Subcutaneous abdominal adipose tissue (tissue), 5 donors: Measurements from ENCODE around the gene ANKRD27.

Source experiments
- H3K27ac ChIP-seq: one replicate; pipeline ENCODE4 v1.7.0; 2013; ENCODE audit warnings: low read depth, mild to moderate bottlenecking, inconsistent platforms, low read length, moderate library complexity
- H3K27me3 ChIP-seq, 5 donors: one replicate each; pipeline ENCODE4 v1.7.0; 2013; ENCODE audit warnings: low read length in 5 of 5, inconsistent platforms in 1 of 5; ENCODE audit not compliant: control insufficient read depth in 5 of 5, insufficient read depth in 4 of 5
- H3K36me3 ChIP-seq, 5 donors: one replicate each; pipeline ENCODE4 v1.7.0; 2013; ENCODE audit warnings: low read length in 5 of 5; ENCODE audit not compliant: control insufficient read depth in 5 of 5, insufficient read depth in 5 of 5
- H3K4me1 ChIP-seq, 5 donors: one replicate each; pipeline ENCODE4 v1.7.0; 2013; ENCODE audit warnings: low read length in 5 of 5, mild to moderate bottlenecking in 3 of 5, moderate library complexity in 1 of 5; ENCODE audit not compliant: control insufficient read depth in 5 of 5, insufficient read depth in 5 of 5
- H3K4me3 ChIP-seq, 5 donors: one replicate each; pipeline ENCODE4 v1.7.0; 2013; ENCODE audit warnings: low read length in 5 of 5, low read depth in 1 of 5
- H3K9ac ChIP-seq, 5 donors: one replicate each; pipeline ENCODE4 v1.7.0; 2013; ENCODE audit warnings: low read length in 5 of 5, mild to moderate bottlenecking in 4 of 5, moderate library complexity in 3 of 5
- H3K9me3 ChIP-seq, 5 donors: one replicate each; pipeline ENCODE4 v1.7.0; 2013; ENCODE audit warnings: low read length in 5 of 5; ENCODE audit not compliant: control insufficient read depth in 5 of 5
- donor health status: healthy.
- donor health status: healthy.
- donor health status: healthy.
- donor health status: healthy.
- donor health status: healthy.

Gene ANKRD27

GRCh38 chr19:32622002-32622401, 53.0 kb downstream of the ANKRD27 start:
- no peak overlapping the region for H3K4me3 ChIP-seq
- H3K27ac ChIP-seq = no peak overlapping the region
- H3K4me1 ChIP-seq = no peaks in the 10 kb centered on the region
- no peak overlapping the region for H3K9ac ChIP-seq
- H3K9me3 ChIP-seq = no peaks in the 10 kb centered on the region
- peaks cover 3 to 92% (median 69%) of the 10 kb centered on the region in 5 donors for H3K36me3 ChIP-seq
- H3K27me3 ChIP-seq = no peaks in the 10 kb centered on the region

GRCh38 chr19:32619051-32619685, 55.8 kb downstream of the ANKRD27 start:
- Histone ChIP-seq H3K27me3 (no peaks in the 10 kb centered on the region), H3K27ac (no peak overlapping the region), H3K4me3 (no peak overlapping the region), H3K9me3 (no peaks in the 10 kb centered on the region), H3K4me1 (no peaks in the 10 kb centered on the region), H3K36me3 (peaks cover 3 to 95% (median 75%) of the 10 kb centered on the region in 5 donors), H3K9ac (no peak overlapping the region)

- no peaks in the 10 kb centered on the region for H3K27me3 ChIP-seq
- H3K4me3 ChIP-seq = no peak overlapping the region
- H3K9ac ChIP-seq = no peak overlapping the region
- no peak overlapping the region for H3K27ac ChIP-seq
- H3K36me3 ChIP-seq = peaks cover 14 to 82% (median 70%) of the 10 kb centered on the region in 5 donors
- H3K4me1 ChIP-seq = no peaks in the 10 kb centered on the region
- no peaks in the 10 kb centered on the region for H3K9me3 ChIP-seq
Measured at GRCh38 chr19:32615569-32615968, 59.4 kb downstream of the ANKRD27 start.

DNA sequence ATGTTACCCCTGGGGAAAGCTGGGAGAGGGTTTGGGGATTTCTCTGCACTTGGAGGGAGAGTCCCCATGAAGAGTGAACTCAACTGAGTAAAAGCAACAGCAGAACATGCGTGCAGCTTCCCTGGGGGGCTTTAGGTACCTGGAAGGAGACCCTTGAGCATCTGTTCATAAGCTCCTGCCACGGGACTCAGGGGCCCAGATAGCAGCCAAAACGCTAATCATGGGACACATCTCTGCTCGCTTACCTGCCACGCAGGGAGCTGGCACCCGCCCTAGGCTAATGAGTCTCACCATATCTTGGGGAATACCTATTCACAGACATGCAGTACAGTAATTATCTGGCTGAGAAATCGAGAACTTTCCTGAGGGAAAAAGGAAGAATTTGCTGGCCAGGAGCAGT, 60.1 kb downstream of the ANKRD27 start:
- no peak overlapping the region for H3K9ac ChIP-seq
- H3K4me1 ChIP-seq = no peaks in the 10 kb centered on the region
- no peaks in the 10 kb centered on the region for H3K9me3 ChIP-seq
- peaks cover 14 to 77% (median 68%) of the 10 kb centered on the region in 5 donors for H3K36me3 ChIP-seq
- H3K27ac ChIP-seq = no peak overlapping the region
- no peaks in the 10 kb centered on the region for H3K27me3 ChIP-seq
- no peak overlapping the region for H3K4me3 ChIP-seq

DNA sequence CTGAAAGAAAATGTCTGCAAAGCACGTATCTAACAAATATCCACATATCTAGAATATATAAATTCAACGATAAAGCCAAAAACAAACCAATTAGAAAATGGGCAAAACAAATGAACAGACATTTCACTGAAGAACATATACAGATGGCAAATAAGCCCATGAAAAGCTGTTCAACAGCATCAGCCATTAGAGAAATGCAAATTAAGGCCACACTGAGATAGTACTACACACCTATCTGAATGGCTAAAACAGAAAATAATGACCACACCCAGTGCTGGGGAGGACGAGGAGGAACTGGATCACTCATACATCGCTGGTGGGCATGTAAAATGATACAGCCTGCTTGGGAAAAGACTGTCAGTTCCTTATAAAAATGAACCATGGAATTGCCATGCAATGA, 62.0 kb downstream of the ANKRD27 start:
- H3K4me3 ChIP-seq = no peak overlapping the region
- H3K27me3 ChIP-seq = no peaks in the 10 kb centered on the region
- no peak overlapping the region for H3K9ac ChIP-seq
- H3K4me1 ChIP-seq = no peaks in the 10 kb centered on the region
- no peaks in the 10 kb centered on the region for H3K9me3 ChIP-seq
- H3K36me3 ChIP-seq = peaks cover 14 to 64% (median 55%) of the 10 kb centered on the region in 5 donors
- no peak overlapping the region for H3K27ac ChIP-seq

DNA sequence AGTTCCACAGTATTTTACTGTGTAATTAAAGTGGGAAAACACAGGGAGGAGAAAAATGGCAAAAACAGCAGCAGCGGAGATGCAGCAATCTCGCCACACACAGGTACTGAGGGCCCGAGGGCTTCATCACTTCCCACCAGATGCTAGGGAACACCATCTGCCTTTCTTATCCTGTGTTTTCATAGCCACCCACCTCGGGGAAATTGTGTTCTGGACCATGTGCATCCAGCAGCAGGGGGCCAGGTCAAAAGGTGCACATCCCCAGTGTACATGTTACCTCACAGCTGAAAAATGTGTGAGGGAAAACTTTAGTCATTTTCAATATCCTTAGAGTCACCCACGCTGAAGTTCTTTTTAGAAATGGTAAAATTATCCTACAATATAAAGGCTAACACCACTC, 63.8 kb downstream of the ANKRD27 start:
- Histone ChIP-seq H3K4me1 (no peaks in the 10 kb centered on the region), H3K4me3 (no peak overlapping the region), H3K27ac (no peak overlapping the region), H3K27me3 (no peaks in the 10 kb centered on the region), H3K9me3 (no peaks in the 10 kb centered on the region), H3K36me3 (peaks cover 14 to 65% (median 62%) of the 10 kb centered on the region in 5 donors), H3K9ac (no peak overlapping the region)

GRCh38 chr19:32607479-32607878, 67.5 kb downstream of the ANKRD27 start:
- Histone ChIP-seq H3K4me3 (no peak overlapping the region), H3K9ac (no peak overlapping the region), H3K27me3 (no peaks in the 10 kb centered on the region), H3K27ac (no peak overlapping the region), H3K9me3 (no peaks in the 10 kb centered on the region), H3K4me1 (no peaks in the 10 kb centered on the region), H3K36me3 (peaks cover 7 to 63% (median 59%) of the 10 kb centered on the region in 5 donors)

DNA sequence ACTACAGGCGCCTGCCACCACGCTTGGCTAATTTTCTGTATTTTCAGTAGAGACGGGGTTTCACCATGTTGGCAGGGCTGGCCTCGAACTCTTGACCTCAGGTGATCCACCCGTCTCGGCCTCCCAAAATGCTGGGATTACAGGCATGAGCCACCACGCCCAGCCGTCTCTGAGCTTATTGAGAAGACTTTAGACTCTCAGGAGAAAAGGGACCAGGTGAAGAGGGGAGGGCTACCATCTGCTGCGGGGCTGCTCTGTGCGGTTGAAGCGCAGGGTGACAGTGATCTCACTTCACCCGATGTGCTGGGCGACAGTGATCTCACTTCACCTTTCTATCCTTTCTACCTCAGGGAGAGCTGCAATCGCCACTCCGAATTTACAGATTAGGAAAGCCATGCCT, 68.7 kb downstream of the ANKRD27 start:
- H3K4me3 ChIP-seq = no peak overlapping the region
- no peaks in the 10 kb centered on the region for H3K27me3 ChIP-seq
- H3K36me3 ChIP-seq = peaks cover 6 to 69% (median 62%) of the 10 kb centered on the region in 5 donors
- H3K4me1 ChIP-seq = no peaks in the 10 kb centered on the region
- no peak overlapping the region for H3K9ac ChIP-seq
- H3K9me3 ChIP-seq = no peaks in the 10 kb centered on the region
- H3K27ac ChIP-seq = no peak overlapping the region

- no peaks in the 10 kb centered on the region for H3K27me3 ChIP-seq
Measured at GRCh38 chr19:32605544-32605943, 69.4 kb downstream of the ANKRD27 start.

GRCh38 chr19:32603961-32604360, 71.0 kb downstream of the ANKRD27 start:
- Histone ChIP-seq H3K4me3 (no peak overlapping the region), H3K27me3 (no peaks in the 10 kb centered on the region), H3K9me3 (no peaks in the 10 kb centered on the region), H3K36me3 (peaks cover 12 to 71% (median 66%) of the 10 kb centered on the region in 5 donors), H3K9ac (no peak overlapping the region), H3K27ac (no peak overlapping the region), H3K4me1 (no peaks in the 10 kb centered on the region)

More at GRCh38 chr19:32605544-32605943, 69.4 kb downstream of the ANKRD27 start:
- Histone ChIP-seq H3K4me3 (no peak overlapping the region), H3K36me3 (peaks cover 8 to 68% (median 65%) of the 10 kb centered on the region in 5 donors), H3K4me1 (no peaks in the 10 kb centered on the region), H3K9me3 (no peaks in the 10 kb centered on the region), H3K9ac (no peak overlapping the region), H3K27ac (no peak overlapping the region)
